CD4-positive, alpha-beta T cell treated with Interleukin-4 for 4 hours (primary cell): ENCODE measurements around the gene VDAC1.
A peak's percentile ranks its signal among the peaks of the same experiment; 100 is the strongest.
"Not testable (repeated sequence)": the region's sequence is repeated elsewhere in the genome, so short reads cannot be mapped to it uniquely, and the experiment has no call there.

Experiments
- DNase-seq: peaks from one replicate; pipeline ENCODE4 v3.0.0-alpha.2; 2020

Gene VDAC1, protein sequence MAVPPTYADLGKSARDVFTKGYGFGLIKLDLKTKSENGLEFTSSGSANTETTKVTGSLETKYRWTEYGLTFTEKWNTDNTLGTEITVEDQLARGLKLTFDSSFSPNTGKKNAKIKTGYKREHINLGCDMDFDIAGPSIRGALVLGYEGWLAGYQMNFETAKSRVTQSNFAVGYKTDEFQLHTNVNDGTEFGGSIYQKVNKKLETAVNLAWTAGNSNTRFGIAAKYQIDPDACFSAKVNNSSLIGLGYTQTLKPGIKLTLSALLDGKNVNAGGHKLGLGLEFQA

DNA sequence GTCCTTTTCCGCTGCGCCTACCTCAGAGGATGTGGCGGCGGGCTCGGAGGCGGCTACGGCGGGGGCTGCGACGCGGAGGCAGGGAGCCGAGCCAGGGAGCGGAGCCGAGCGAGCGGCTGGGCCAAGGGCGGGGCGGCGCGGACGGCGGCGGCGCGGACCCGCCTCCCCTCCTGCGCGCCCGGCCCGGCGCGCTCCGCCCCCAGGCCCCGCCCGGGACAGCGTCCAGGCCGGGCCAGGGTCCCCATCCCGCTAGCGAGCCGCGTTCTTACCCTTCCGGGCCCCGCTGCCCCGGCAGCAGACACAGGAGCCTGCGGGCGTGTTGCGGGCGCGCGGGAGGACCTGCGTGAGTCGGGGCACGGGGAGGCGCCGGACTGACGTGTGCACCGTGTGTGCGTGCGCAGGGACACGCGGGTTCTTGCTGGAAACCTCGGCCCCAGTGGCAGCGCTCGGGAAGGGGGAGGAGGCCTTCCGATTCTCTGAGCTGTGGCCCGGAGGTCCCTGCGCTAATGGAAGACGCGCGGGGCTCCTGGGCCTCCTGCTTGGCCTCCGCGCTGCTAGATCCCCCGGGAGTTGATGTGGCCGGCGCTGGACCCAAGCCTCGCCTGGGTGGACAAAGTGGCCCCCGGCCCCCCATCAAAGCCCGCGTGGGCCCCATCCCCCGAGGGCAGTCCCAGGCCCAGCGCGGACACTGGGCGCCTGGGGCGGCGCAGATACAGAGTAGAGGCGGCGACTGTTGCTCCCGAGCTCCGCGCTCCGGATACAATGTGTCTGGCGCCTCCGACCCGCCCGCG is at the start of gene VDAC1:
Gene VDAC1, minus strand, starts transcription at position 350 of the 791 bp plus-strand sequence. CDS start 11,963 bp downstream, outside the sequence.
- peak; percentile 81 for DNase-seq

DNA sequence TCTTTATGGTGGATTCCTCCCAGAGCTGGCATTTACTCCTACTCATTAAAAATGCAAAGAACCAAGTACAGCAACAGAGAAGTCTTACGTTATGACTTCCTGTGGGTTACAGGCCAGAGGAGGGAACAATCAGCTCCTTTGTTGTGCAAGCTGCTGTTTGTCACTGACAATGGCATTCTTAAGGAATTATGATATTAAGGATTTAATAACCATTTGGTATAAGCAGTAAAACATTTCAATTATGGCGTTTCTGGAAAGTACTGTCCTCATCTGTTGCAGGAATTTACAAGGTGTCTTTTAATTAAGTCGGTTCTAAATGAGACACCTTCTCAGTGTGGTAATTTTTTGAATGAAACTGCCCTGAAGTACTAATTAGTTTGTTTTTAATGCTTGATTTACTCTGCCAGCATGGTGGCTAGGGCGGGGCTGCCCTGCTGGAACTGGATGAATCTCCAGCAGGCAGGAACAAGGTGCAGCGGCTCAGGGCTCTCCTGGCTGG is 49.1 kb upstream of the VDAC1 start:
- peak; percentile 18 for DNase-seq

DNA sequence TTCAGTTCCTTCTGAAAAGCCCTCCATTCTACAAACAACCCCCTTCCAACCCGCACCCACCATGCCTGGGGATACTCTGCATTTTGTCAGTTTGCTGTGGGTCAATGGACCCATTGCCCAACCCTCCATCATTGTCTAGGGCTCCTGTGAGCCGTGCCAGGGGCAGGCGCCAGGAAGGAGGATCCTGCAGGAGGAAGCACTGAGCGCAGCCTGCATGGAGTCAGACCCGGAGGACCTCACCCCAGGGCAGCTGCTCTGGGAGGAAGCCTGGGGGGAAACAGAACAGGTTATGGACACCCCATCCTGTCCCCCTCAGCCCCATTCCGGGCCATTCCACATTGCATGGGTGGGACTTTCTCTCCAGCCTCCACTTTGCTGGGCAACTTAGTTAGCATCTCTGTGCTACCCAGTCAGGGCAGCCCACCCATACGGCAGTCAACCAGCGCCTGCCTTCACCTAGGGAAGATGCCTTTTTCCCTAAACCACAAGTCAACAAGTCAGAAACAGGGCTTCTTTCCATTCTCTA is 48.6 kb upstream of the VDAC1 start:
- no peak for DNase-seq

DNA sequence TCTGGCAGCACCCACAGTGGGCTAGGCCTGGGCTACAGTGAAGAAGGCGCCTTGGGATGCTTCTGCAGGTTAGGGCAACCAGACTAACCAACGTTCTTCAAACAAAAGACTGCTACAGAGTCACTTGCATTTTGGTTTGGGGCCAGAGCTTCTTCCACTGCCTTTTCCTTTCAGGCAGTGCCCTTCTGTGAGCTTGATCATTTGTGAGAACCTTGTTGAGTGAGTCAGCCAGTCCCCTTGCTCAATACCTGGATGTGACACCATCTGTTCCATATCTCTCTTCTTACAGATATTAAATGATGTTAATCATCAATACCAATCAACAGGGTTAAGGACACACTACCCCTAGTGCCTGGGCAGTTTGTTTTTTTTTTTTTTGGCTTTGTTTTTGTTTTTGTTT is 46.5 kb upstream of the VDAC1 start:
- DNase-seq: no peak

DNA sequence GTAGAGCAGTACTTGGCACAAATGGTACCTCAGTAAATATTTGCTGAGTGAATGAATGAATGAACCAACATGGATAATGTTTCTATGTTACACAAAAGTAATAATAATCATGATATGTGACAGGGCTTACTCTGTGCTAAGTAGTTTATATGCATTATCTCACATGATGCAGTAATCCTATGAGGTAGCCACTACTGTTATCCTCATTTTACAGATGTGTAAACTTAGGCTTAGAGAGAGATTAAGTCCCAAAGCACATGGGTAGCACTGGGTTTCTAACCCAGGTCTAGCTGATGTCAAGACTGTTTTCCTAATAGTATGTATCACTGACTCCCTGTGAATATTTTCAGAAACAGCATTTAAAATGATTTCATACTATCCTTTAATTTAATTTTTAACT is 44.1 kb upstream of the VDAC1 start:
- no peak for DNase-seq

DNA sequence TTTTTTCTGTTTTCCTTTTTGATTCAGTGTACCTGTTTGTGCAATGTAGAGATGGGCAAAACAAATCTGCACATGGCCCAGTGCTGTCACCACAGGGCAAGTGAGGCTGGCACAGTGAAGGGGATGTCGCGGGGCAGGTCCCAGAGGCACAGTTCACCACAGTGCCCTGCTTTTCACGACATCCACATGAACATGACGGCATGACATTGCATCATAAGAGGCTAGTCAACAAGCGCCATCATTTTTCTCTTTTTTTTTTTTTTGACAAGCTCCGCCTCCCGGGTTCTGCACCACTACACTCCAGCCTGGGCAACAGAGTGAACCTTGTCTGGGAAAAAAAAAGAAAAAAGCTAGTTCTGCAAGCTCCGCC is 42.9 kb upstream of the VDAC1 start:
- no peak for DNase-seq

DNA sequence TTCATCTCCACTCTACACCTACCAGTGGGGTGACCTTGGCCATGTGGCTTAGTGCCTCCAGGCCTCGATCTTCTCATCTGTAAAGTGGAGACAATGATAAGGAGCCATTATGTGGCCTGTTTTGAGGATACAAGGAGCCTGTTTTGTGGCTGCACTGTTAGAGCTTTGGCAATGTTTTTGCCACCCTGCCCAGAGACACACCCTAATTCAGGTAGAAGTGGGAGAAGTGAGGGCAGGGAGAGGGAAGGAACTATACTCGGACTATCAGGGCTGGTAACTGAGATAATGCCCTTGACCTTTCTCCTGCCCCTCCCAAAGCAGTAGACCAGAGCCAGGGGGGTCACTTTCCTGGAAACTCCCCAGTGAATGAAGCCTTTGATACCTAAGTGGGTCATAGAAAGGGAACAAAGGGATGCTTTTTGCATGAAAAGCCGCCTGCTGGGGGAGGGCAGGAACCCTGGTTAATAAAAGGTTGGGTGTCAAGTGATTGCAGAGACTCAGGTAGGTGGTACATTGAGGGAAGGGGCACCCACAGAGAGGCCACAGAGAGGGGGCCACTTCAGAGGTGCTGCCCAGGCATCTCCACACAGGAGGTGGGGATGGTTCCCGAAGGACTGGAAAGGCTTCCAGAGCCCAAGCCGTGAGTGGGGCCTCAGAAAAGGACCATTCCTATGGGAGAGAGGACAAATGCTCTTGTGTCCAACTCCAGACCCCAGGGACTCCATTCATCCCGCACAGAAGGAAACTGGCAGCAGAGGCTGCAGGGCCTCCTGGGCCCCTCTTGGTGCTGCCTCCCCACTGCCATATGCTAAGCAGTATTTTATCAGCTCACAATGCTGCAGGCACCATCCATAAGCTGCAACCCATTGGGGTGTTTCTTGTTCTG is 42.3 kb upstream of the VDAC1 start:
- DNase-seq: no peak

DNA sequence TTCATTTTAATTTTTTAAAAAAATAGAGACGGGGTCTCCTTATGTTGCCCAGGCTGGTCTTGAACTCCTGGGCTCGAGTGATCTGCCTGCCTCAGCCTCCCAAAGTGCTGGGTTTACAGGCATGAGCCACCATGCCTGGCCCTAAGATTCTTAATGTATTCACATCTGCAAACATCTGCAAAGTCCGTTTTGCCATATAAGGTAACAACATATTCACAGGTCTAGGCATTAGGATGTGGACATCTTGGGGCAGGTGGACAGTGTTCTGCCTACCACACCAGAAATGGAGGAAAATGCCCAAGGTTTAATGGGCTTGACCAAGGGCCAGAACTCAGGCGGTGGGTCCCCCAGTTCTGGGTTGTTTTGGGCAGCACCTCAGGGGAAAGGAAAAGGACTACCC is 41.6 kb upstream of the VDAC1 start:
- no peak for DNase-seq

DNA sequence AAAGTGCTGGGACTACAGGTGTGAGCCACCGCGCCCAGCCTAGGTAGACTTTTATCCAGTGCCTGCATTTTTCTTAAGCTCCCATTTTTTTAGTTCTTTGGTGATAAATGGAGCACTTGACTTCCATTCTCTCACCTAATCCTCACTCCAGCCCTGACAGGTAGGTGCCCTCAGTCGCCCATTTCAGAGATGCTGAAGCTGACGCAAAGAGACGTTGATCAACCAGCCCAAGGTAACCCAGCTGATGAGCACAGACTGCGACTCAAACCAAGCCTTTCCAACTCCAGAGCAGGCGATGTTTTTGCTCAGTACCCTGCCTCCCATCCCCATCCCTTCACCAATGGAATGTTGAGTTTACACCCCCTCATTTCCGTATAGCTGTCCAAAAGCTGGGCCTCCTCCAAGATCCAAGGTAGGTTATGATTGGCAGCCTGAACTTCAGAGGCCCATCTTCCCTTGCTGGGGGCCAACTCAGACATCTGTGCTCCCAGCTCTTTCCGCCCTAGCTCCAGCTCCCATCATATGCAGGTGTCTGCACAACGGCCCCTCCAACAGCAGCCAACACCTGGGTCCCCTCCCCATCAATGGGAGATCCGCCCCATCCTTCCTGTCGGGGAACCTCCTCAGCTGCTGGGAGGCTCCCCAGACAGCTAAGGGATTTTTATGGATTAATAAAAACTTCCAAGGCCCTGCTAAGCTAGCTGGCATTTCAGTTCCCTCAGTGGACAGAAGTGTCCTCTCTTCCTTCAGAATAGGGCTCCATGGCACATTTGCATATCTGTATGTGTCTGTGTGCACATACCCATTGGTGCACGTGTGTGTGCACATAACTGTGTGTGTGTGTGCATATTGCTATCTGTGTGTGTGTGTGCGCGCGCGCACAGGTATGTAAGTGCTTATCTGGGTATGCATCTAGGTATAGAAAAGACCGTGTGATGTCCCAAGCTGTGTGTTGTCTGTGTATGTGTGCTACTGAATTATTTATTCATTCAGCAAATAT is 39.3 kb upstream of the VDAC1 start:
- no peak for DNase-seq

DNA sequence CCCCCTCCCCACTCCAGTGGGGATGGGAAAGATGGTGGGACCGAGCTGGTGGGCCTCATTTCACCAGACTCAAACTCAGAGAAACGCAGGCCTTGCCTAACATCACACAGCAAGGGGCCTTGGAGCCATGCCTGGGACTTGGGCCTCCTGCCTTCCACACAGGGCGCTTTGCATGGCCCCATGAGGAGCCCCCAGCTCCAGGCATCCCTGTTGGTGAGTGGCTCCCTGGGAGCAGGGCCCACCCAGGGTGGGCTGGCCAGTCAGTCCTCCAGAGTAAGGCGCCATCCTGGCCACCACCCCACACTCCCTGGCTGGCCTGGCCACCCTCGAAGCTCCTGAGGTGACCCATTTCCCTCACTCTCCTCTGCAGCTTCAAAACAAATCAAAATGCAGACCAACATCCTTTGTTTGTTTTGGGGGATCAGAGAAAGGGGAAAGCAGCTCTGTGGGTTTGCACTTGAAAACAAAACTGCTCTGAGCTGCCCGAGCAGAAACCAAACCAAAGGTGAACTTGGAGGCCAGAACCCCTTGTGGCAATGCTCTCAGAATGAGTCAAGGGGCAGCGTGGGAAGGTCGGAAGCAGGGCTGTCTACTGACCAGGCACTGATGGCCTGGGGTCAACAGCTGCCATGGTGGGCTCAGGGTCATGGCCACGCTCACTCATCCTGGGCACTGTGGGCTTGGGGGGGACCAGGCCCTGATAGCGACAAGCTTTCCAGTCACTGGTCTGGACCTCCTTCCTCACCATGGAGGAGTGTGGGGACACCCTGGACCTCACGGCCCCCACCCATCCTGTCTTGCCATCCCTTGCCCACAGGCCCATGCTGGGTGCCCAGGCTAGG is 37.0 kb upstream of the VDAC1 start:
- no peak for DNase-seq

DNA sequence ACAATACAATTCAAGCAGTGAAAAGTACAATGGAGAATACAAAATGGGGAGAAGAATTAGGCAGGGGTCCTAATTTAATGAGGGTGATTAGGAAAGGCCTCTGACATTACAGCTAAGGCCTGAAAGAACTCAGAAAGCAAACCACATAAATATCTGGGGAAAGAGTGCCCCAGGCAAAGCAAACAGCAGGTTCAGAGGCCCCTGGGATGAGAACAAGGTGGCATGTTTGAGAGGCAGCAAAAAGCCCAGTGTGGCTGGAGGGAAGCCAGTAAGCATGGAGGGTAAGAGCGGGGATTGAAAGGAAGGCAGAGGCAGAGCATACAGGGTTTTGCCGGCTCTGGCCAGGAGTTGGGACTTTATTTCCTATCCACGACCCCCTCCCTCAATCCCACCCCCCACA is 33.4 kb upstream of the VDAC1 start:
- DNase-seq: no peak

DNA sequence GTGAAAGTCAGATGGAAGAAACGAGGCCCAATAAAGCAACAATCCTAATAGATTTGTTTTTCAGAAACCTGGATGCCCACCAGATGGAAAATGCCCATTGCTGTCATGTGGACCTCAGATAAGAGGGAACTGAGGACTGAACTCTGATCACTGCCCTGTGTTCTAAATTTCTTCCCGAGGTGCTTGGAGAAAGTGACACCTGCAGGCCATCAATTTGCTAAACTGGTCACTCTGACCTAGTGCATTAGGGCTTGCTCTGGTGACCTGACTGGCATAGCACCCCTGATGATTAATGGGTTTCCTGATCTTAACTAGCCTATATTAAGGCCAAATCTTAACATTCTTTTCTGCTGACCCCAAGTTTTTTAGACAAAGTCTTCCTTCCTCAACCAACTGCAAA is 32.4 kb upstream of the VDAC1 start:
- DNase-seq: no peak

DNA sequence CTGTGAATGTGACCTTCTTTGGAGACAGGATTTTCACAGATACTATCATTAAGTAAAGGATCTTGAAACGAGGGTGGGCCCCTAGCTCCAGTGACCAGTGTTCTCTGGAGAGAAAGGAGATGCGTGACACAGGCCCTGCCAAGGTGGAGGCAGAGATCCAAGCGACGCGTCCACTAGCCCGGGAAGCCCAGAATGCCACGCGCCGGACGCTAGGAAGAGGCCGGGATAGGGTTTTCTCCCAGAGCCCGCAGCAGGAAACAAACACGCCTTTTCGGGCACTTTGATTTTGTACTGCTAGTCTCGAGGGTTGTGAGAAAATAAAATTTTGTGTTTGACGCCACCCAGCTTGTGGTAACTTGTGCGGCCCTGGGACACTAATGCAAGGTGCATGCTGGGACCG is 29.6 kb upstream of the VDAC1 start:
- no peak for DNase-seq

DNA sequence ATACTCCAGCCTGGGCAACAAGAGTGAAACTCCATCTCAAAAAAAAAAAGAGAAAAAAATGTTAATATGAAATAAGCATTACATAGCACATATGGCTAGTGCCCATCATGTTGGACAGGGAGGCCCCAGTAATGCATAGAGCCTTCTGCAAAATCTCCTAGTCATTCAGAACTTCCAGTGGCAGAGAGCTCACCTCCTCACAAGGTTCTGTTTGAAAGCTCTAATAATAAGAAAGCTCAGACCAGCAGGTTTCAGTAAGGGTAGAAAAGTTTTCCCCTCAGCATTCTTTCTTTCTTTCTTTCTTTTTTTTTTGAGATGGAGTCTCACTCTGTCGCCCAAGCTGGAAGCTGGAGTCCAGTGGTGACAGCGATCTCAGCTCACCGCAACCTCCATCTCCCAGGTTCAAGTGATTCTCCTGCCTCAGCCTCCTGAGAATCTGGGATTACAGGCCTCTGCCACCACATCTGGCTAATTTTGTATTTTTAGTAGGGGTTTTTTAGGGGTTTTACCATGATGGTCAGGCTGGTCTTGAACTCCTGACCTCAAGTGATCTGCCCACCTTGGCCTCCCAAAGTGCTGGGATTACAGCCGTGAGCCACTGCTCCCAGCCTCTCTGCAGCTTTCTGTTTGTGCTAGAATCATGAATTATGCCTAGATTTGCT is 25.7 kb upstream of the VDAC1 start:
- not testable (repeated sequence) for DNase-seq

DNA sequence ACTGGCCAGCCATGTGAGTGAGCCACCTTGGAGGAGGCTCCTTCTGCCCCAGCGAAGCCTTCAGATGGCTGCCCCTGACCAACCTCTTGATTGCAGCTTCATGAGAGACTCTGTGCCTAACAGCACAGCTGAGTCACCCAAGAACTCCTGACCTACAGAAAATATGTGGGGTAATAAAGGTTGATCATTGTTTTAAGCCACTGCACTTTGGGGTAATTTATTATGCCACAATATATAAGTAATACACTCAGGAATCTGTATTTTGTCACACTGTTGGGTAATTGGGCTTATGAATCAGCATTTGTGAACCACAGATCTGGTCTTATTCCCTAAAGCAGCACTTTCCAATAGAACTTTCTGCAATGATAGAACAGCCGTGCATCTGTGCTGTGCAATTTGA is 24.4 kb upstream of the VDAC1 start:
- DNase-seq: no peak

DNA sequence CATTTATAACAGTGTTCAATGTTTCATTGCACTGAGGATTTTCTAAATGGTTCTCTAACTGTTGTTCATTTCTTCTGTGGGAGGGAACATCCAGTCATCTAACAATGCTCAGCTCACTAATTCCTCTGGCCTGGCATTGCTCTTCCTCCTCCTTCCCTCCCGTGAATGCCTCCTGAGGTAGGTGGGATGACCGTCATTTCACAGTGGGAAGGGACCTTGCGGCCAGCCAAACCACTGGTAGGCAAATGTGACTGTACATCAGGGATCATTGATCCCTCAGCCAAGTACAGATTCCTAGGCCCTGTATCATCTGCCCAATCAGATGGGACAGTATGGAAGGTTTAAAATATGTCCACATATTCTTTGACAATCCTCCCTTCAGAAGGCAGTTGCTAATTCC is 23.7 kb upstream of the VDAC1 start:
- no peak for DNase-seq

DNA sequence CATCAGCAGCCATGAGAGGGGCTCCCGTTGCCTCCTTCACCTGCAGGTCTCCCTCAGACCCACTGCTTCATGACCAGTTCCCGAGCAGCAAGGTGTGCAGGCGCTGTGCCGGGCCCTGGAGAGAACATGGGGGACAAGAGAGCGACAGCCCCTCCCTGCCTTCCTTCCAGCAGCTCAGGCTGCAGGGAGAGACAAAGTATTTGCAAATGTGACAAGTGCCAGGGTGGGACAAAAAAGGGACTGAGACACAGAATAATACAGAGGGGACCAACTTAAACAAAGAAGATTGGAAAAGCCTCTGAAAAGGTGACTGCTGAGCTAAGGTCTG is 22.5 kb upstream of the VDAC1 start:
- no peak for DNase-seq

DNA sequence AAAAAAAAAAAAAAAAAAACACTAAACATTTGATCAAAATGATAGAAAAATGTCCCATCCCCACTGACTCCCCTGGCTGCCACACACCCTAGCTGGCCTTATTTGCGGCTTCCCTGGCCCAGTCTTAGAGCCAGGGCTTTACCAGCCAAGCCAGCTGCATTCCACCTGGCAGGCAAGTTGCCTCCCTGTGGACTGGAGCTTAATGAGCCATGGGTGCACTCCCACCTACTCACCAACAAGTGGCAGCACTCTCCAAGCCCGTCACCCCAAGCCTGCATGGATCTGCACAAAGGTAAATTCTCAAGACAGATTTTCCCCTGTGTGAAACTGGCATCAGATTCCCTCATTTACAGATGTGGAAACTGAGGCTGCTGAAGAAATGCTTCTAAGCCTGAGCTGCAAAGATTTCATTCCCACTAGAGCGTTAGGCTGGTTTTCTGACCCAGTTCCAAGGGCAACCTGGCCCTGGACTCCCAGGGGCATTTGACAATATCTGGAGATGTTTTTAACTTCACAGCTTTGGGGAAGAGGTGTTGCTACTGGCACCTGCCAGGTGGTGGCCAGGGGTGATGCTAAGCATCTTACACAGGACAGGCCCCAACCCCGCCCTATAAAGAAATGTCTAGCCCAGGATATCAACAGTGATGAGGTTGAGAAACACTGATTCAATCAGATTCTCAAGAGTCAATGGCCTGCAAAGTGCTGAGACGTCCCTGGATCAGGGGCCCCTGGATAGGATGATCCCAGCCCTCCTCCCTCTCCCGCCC is 21.9 kb upstream of the VDAC1 start:
- DNase-seq: peak; percentile 43

DNA sequence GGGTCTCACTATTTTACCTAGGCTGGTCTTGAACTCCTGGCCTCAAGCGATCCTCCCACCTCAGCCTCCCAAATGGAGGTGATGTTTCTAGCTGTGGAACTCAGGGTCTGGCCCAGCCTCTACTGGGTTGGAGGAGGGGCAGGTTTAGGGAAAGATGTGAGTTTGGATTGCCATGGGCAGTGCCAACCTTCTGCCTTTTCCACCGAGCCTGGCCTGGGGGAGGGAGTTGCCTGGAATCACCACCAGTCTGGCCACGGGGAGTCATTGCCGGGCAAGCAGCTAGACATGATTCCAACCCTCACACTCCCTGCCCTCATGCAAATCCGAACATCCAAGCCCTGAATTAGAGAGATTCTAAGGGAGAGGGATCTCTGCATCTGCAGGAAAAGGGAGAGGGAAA is 21.0 kb upstream of the VDAC1 start:
- no peak for DNase-seq

DNA sequence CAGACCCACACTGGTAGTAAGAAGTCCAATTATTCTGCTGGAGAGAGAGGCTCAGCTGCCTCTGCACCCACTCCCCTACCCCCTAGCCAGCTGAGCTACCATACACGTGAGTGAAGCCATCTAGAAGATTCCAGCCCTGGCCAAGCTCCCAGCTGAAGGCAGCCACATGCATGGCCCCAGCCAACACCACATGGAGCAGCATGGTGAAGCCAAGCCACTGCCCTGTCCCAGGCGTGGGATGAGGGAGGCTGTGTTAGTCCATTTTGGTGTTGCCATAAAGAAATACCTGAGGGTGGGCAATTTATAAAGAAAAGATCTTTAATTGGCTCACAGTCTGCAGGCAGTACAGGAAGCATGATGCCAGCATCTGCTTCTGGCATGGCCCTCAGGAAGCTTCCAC is 20.0 kb upstream of the VDAC1 start:
- DNase-seq: no peak
